SK-N-SH (cell line): ENCODE data around the gene ELFN2. TPM values are rescaled to one million over a fixed set of nuclear protein-coding genes. Genes with fewer than 3 reads are reported as not detected.
A peak's percentile ranks its signal among the peaks of the same experiment; 100 is the strongest.

Source experiments
- CTCF ChIA-PET: fragments of 300-600, 350-600 bp; formaldehyde crosslinking; extraction: SDS; loops from one replicate; lab custom pipeline; 2021; lab: Yijun Ruan, JAX
- POLR2A ChIA-PET: fragments of 350-600 bp; sonication (Branson Sonifier 250); formaldehyde crosslinking; extraction: SDS; loops from one replicate; lab custom pipeline; 2020; ENCODE audit warnings: antibody characterized with exemption, inconsistent platforms; lab: Yijun Ruan, JAX
- DNase-seq: peaks from one replicate; pipeline ENCODE4 v3.0.0; 2012
- H2AFZ ChIP-seq: fragments of 200-600 bp; sonication (generic); 2 replicates; pipeline ENCODE4 v1.8.1; 2016; ENCODE audit warnings: antibody characterized with exemption, mild to moderate bottlenecking, low read depth
- H3F3A ChIP-seq: fragments of 200-600 bp; sonication (generic); replicated peaks from 2 replicates; pipeline ENCODE3; 2016; ENCODE audit warnings: antibody characterized with exemption, mild to moderate bottlenecking; ENCODE audit not compliant: insufficient read depth
- H3K27ac ChIP-seq, 2 experiments: fragments of 200-500 bp in 1 of 2; fragments of 200-600 bp in 1 of 2; sonication (Bioruptor generic) in 1 of 2; sonication (generic), shearing (Covaris generic) in 1 of 2; 2 replicates each; pipeline versions ENCODE4 v1.5.1 to v1.6.1; 2014 to 2016; ENCODE audit warnings: low read depth in 2 of 2, inconsistent platforms in 1 of 2, low read length in 1 of 2, mild to moderate bottlenecking in 1 of 2, mixed read lengths in 1 of 2
- H3K27me3 ChIP-seq: fragments of 200-600 bp; sonication (generic), shearing (Covaris generic); 2 replicates; pipeline ENCODE4 v1.6.1; 2016; ENCODE audit warnings: mixed run types; ENCODE audit not compliant: insufficient read depth
- H3K36me3 ChIP-seq, 2 experiments: fragments of 200-500 bp in 1 of 2; fragments of 200-600 bp in 1 of 2; sonication (Bioruptor generic) in 1 of 2; sonication (generic) in 1 of 2; replicated peaks in 1 of 2; 2 replicates each; pipeline versions ENCODE3 to v1.5.1; 2014 to 2016; ENCODE audit warnings: low read length in 1 of 2, mild to moderate bottlenecking in 1 of 2; ENCODE audit not compliant: insufficient read depth in 2 of 2, control insufficient read depth in 1 of 2
- H3K4me1 ChIP-seq, 2 experiments: fragments of 200-500 bp in 1 of 2; fragments of 200-600 bp in 1 of 2; sonication (Bioruptor generic) in 1 of 2; sonication (generic), shearing (Covaris generic) in 1 of 2; 2 replicates each; pipeline versions ENCODE4 v1.5.1 to v1.6.1; 2014 to 2016; ENCODE audit warnings: low read depth in 1 of 2, low read length in 1 of 2, mixed run types in 1 of 2; ENCODE audit not compliant: insufficient read depth in 2 of 2, control insufficient read depth in 1 of 2
- H3K4me2 ChIP-seq: fragments of 200-600 bp; sonication (generic), shearing (Covaris generic); 2 replicates; pipeline ENCODE4 v1.6.1; 2017; ENCODE audit warnings: mixed run types
- H3K4me3 ChIP-seq, 2 experiments: fragments of 200-500 bp in 1 of 2; fragments of 200-600 bp in 1 of 2; sonication (Bioruptor generic) in 1 of 2; sonication (generic), shearing (Covaris generic) in 1 of 2; 2 replicates each; pipeline versions ENCODE4 v1.5.1 to v1.8.1; 2014 to 2016; ENCODE audit warnings: low read depth in 2 of 2, inconsistent platforms in 1 of 2, low read length in 1 of 2, mild to moderate bottlenecking in 1 of 2, mixed read lengths in 1 of 2, moderate library complexity in 1 of 2
- H3K79me2 ChIP-seq: fragments of 200-600 bp; sonication (generic); 2 replicates; pipeline ENCODE4 v1.8.1; 2017; ENCODE audit warnings: mild to moderate bottlenecking; ENCODE audit not compliant: insufficient read depth
- H3K9ac ChIP-seq: fragments of 200-600 bp; sonication (generic); 2 replicates; pipeline ENCODE4 v1.6.1; 2017; ENCODE audit warnings: mixed run types
- H3K9me2 ChIP-seq: fragments of 200-600 bp; sonication (generic); 2 replicates; pipeline ENCODE4 v1.6.1; 2017; ENCODE audit warnings: mixed run types
- H3K9me3 ChIP-seq: fragments of 200-600 bp; sonication (generic); 2 replicates; pipeline ENCODE4 v1.6.1; 2017; ENCODE audit warnings: mixed run types, mild to moderate bottlenecking, moderate library complexity
- H4K20me1 ChIP-seq: fragments of 200-600 bp; sonication (generic); 2 replicates; pipeline ENCODE4 v1.6.1; 2017; ENCODE audit warnings: mild to moderate bottlenecking, mixed run types; ENCODE audit not compliant: insufficient read depth
- CHD2 ChIP-seq: fragments of 150-350 bp; IDR thresholded peaks from 2 replicates; pipeline ENCODE4 v1.6.1; 2018; ENCODE audit warnings: low read length; ENCODE audit not compliant: partially characterized antibody
- ELF1 ChIP-seq: IDR thresholded peaks from 2 replicates; pipeline ENCODE4 v1.4.0; 2012
- EP300 ChIP-seq, 2 experiments: IDR thresholded peaks; 2 replicates each; pipeline versions ENCODE4 v1.4.0 to v1.6.1; 2012; ENCODE audit warnings: borderline replicate concordance in 1 of 2, low read depth in 1 of 2, low read length in 1 of 2
- EZH2phosphoT487 ChIP-seq: fragments of 200-600 bp; sonication (generic); IDR thresholded peaks from 2 replicates; pipeline ENCODE4 v1.6.1; 2017; ENCODE audit warnings: low read depth, mixed run types, mild to moderate bottlenecking, antibody characterized with exemption, moderate library complexity, borderline replicate concordance
- FOSL2 ChIP-seq: IDR thresholded peaks from 2 replicates; pipeline ENCODE4 v1.4.0; 2012; ENCODE audit warnings: low read depth, mild to moderate bottlenecking, moderate library complexity, borderline replicate concordance
- FOXJ3 ChIP-seq: sonication (generic); formaldehyde crosslinking; IDR thresholded peaks from 2 replicates; pipeline ENCODE4 v1.5.1; 2020; ENCODE audit warnings: mild to moderate bottlenecking, missing genetic modification reagents
- GATA2 ChIP-seq: sonication (generic); formaldehyde crosslinking; IDR thresholded peaks from 2 replicates; pipeline ENCODE4 v1.5.0; 2020; ENCODE audit warnings: mild to moderate bottlenecking, missing genetic modification reagents
- MEF2A ChIP-seq: IDR thresholded peaks from 2 replicates; pipeline ENCODE4 v1.4.0; 2012; ENCODE audit warnings: low read depth, borderline replicate concordance
- NRF1 ChIP-seq: IDR thresholded peaks from 2 replicates; pipeline ENCODE4 v1.6.1; 2012; ENCODE audit warnings: low read depth, mild to moderate bottlenecking, low read length
- PBX3 ChIP-seq: IDR thresholded peaks from 2 replicates; pipeline ENCODE4; 2012
- RCOR1 ChIP-seq: fragments of 150-350 bp; IDR thresholded peaks from 2 replicates; pipeline ENCODE4 v1.6.1; 2017; ENCODE audit warnings: antibody characterized with exemption, low read length
- RXRA ChIP-seq: IDR thresholded peaks from 2 replicates; pipeline ENCODE4 v1.4.0; 2012; ENCODE audit warnings: low read depth, mild to moderate bottlenecking, borderline replicate concordance
- SIN3A ChIP-seq: IDR thresholded peaks from 2 replicates; pipeline ENCODE4 v1.6.1; 2012; ENCODE audit warnings: low read depth, mild to moderate bottlenecking, low read length, moderate library complexity, borderline replicate concordance
- SMC3 ChIP-seq: IDR thresholded peaks from 2 replicates; pipeline ENCODE4 v1.6.1; 2012; ENCODE audit warnings: low read depth, low read length, improper control_type of control experiment
- TAF1 ChIP-seq: IDR thresholded peaks from 2 replicates; pipeline ENCODE4 v1.6.1; 2012; ENCODE audit warnings: low read depth, mild to moderate bottlenecking, low read length, moderate library complexity, borderline replicate concordance
- YY1 ChIP-seq: IDR thresholded peaks from 2 replicates; pipeline ENCODE4 v1.4.0; 2012; ENCODE audit warnings: low read depth, mild to moderate bottlenecking
- WGBS: methylation state at CpG from one replicate; pipeline ENCODE4 v1.1.6; 2017; ENCODE audit warnings: low lambda C conversion rate; 5-methylcytosine and 5-hydroxymethylcytosine counted together
- polyA plus RNA-seq, 3 experiments: library from polyadenylated mRNA; depleted of rRNA; stranded (reverse); fragments of >200 nt; gene quantifications; 2 replicates each; pipeline ENCODE4 v1.2.3, GENCODE V29; 2012
- TF ChIP-seq, protein P1 (sequence below): fragments of 150-350 bp; IDR thresholded peaks from 2 replicates; pipeline ENCODE4 v1.6.1; 2016; ENCODE audit warnings: mild to moderate bottlenecking, low read depth, low read length
- TF ChIP-seq, protein P2 (sequence below): fragments of 150-350 bp; IDR thresholded peaks from 2 replicates; pipeline ENCODE4 v1.6.1; 2017; ENCODE audit warnings: antibody characterized with exemption, low read length, low read depth, borderline replicate concordance
- TF ChIP-seq, protein P3 (sequence below): IDR thresholded peaks from 2 replicates; pipeline ENCODE4 v1.4.0; 2012; ENCODE audit warnings: low read depth

The ELFN2 gene
- polyA plus RNA-seq, 1 of the 3 experiments (the other 2 are of a cell fraction), result 2.8 TPM

DNA sequence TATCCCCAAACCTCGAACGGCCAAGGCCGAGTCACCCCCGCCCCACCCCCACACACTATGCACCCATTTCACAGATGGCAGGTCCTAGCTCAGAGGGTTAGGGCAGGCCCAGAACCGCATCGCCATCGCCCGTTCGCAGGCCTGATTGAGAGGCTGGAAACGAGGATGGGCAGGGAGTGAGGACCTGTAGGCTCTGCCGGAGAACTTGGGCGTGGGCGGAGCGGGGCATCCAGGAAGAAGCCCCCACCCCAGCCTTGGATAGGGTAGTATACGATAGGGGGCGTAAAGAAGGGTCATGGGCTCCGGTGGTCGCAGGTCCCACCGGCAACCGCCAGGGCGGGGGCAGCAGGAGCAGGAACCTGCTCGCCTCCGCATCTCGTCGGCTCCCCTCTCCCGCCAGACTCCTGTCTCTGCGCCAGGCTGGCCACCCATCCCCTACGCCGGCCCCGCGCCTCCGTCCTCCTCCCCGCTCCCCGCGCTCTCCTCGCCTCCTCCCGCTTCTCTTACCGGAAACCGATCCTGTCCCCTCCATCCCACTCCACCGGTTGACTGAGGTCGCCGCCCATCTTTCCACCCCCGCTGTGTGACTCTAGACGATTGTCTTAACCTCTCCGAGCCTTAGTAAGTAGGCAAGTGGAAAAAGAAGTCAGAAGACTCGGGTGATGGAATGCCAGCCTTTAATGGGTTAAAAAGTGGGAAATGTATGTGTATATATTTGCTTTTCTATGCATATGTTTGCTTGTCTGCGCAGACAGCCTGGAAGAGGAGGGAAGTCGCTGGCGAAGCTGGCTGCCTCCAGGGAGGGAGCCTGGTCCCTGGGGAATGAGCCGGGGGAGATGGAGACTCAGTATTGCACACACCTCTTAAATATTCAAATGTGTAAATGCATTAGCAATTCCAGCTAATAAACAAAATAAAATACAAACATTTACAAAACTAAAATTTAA lies 92.1 kb downstream of the ELFN2 start:
- TF ChIP-seq, protein P1, sequence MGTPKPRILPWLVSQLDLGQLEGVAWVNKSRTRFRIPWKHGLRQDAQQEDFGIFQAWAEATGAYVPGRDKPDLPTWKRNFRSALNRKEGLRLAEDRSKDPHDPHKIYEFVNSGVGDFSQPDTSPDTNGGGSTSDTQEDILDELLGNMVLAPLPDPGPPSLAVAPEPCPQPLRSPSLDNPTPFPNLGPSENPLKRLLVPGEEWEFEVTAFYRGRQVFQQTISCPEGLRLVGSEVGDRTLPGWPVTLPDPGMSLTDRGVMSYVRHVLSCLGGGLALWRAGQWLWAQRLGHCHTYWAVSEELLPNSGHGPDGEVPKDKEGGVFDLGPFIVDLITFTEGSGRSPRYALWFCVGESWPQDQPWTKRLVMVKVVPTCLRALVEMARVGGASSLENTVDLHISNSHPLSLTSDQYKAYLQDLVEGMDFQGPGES, result no peak
- TF ChIP-seq EP300 (IDR thresholded peaks at IDR 0.05; ENCODE audit: borderline replicate concordance in 1 of 2, low read depth in 1 of 2, low read length in 1 of 2) (no peak), TAF1 (no peak), CHD2 (no peak), RXRA (no peak), FOXJ3 (CRISPR knock-in tag) (no peak), NRF1 (no peak)
- TF ChIP-seq, protein P2, sequence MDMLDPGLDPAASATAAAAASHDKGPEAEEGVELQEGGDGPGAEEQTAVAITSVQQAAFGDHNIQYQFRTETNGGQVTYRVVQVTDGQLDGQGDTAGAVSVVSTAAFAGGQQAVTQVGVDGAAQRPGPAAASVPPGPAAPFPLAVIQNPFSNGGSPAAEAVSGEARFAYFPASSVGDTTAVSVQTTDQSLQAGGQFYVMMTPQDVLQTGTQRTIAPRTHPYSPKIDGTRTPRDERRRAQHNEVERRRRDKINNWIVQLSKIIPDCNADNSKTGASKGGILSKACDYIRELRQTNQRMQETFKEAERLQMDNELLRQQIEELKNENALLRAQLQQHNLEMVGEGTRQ, result no peak
- TF ChIP-seq, all 33 proteins: peak for 0
- Histone ChIP-seq H3K9me2 (no peaks in the 10 kb centered on the region), H3K4me2 (no peak overlapping the region), H3K36me3 (no peaks in the 10 kb centered on the region), H2AFZ (no peak overlapping the region), H3K27ac (no peak overlapping the region), H3K9me3 (no peaks in the 10 kb centered on the region), H3F3A (peaks cover under 1% of the 10 kb centered on the region), H3K4me1 (peaks cover 14 to 15% of the 10 kb centered on the region in 2 experiments; a peak in 2 of 4 replicates), H3K79me2 (no peaks in the 10 kb centered on the region), H3K4me3 (peak overlapping the region in 1 of 2 experiments; percentile 3; a peak in 1 of 4 replicates), H3K9ac (no peak overlapping the region), H4K20me1 (no peaks in the 10 kb centered on the region), H3K27me3 (no peaks in the 10 kb centered on the region)
- DNase-seq, result peak; percentile 82
- CTCF ChIA-PET, result interaction anchor here (0.7 to 5.5 kb wide), 13 partner anchors 11 to 137 kb away, joined by 3 to 46 read pairs (median 5); partner anchors contain the start of gene ELFN2
- WGBS, result 27% methylated on average over 26 of the region's 50 CpGs
- POLR2A ChIA-PET, result interaction anchor here (0.7 to 1.0 kb wide), 2 partner anchors 26 to 43 kb away, joined by 3 read pairs; no protein-coding TSS in a partner anchor

GRCh38 chr22:37334461-37334858 lies 92.8 kb downstream of the ELFN2 start:
- 0% methylated on average over 1 of the region's 42 CpGs for WGBS
- Histone ChIP-seq H3K79me2 (no peaks in the 10 kb centered on the region), H3K4me2 (no peak overlapping the region), H3K9me2 (no peaks in the 10 kb centered on the region), H2AFZ (no peak overlapping the region), H3K9ac (no peak overlapping the region), H3K27ac (no peak overlapping the region), H3K4me3 (peak overlapping the region in 1 of 2 experiments; percentile 3; a peak in 1 of 4 replicates), H3F3A (peaks cover 7% of the 10 kb centered on the region), H3K36me3 (no peaks in the 10 kb centered on the region), H4K20me1 (no peaks in the 10 kb centered on the region), H3K9me3 (no peaks in the 10 kb centered on the region), H3K4me1 (peaks cover 14 to 20% of the 10 kb centered on the region in 2 experiments; a peak in 3 of 4 replicates), H3K27me3 (no peaks in the 10 kb centered on the region)
- DNase-seq, result peak; percentile 64
- ChIA-PET CTCF (interaction anchor here (0.7 to 5.5 kb wide), 10 partner anchors 10 to 124 kb away, joined by 3 to 46 read pairs (median 8); partner anchors contain the start of gene ELFN2), POLR2A (interaction anchor here (0.7 to 1.0 kb wide), 2 partner anchors 25 to 44 kb away, joined by 3 read pairs; no protein-coding TSS in a partner anchor)
- TF ChIP-seq FOXJ3 (CRISPR knock-in tag), result no peak
- TF ChIP-seq RCOR1, result no peak
- no peak for TF ChIP-seq ELF1
- TF ChIP-seq, protein P3, sequence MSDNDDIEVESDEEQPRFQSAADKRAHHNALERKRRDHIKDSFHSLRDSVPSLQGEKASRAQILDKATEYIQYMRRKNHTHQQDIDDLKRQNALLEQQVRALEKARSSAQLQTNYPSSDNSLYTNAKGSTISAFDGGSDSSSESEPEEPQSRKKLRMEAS, result no peak
- TF ChIP-seq YY1, result no peak
- TF ChIP-seq GATA2 (CRISPR knock-in tag), result no peak
- TF ChIP-seq PBX3, result no peak
- no peak for TF ChIP-seq FOSL2
- no peak for TF ChIP-seq RXRA
- no peak for TF ChIP-seq MEF2A
- TF ChIP-seq SIN3A, result no peak
- no peak for TF ChIP-seq EP300 (IDR thresholded peaks at IDR 0.05; ENCODE audit: borderline replicate concordance in 1 of 2, low read depth in 1 of 2, low read length in 1 of 2)
- TF ChIP-seq TAF1, result no peak
- no peak for TF ChIP-seq SMC3
- no peak for TF ChIP-seq EZH2phosphoT487
